Lower lobe of right lung (tissue), 2 donors: Measurements from ENCODE around the gene NTHL1. TPM values are rescaled to one million over a fixed set of nuclear protein-coding genes. Genes with fewer than 3 reads are reported as not detected.
A peak's percentile ranks its signal among the peaks of the same experiment; 100 is the strongest.

ENCODE experiments used
- ATAC-seq, 2 donors: fragments of 200-7000 bp; cut with Tn5 transposase; one replicate each; pipeline ENCODE4 v1.9.1; 2020 to 2022; ENCODE audit warnings: mild to moderate bottlenecking in 2 of 2, moderate library complexity in 2 of 2
- DNase-seq: peaks from one replicate; pipeline ENCODE4 v3.0.0-alpha.2; 2020
- H3K27ac ChIP-seq: fragments of 200-600 bp; one replicate; pipeline ENCODE4 v1.8.0; 2022
- H3K27me3 ChIP-seq: fragments of 200-600 bp; one replicate; pipeline ENCODE4 v1.8.0; 2022; ENCODE audit warnings: low read depth
- H3K36me3 ChIP-seq: fragments of 200-600 bp; one replicate; pipeline ENCODE4 v1.8.0; 2022; ENCODE audit warnings: mild to moderate bottlenecking
- H3K4me1 ChIP-seq: fragments of 200-600 bp; one replicate; pipeline ENCODE4 v1.8.0; 2022
- H3K4me3 ChIP-seq: fragments of 200-600 bp; one replicate; pipeline ENCODE4 v1.8.0; 2022; ENCODE audit warnings: mild to moderate bottlenecking
- H3K9me3 ChIP-seq: fragments of 200-600 bp; one replicate; pipeline ENCODE4 v1.8.0; 2022
- intact Hi-C: fragments of 100-400 bp; cut with DNase I; formaldehyde crosslinking; loops from one replicate; pipeline ENCODE4 v1.11.0; 2022
- total RNA-seq: library from RNA; stranded (reverse); fragmentation: NEBNext Ultra II Directional; extraction: Animal tissue kit (Norgen Biotek cat#: 25700); gene quantifications from one replicate; pipeline ENCODE4 v1.2.1, GENCODE V29; 2021
- TF ChIP-seq, protein P1 (sequence below): fragments of 200-600 bp; IDR thresholded peaks from one replicate; pipeline ENCODE4 v1.8.0; 2022; ENCODE audit warnings: antibody characterized with exemption, mild to moderate bottlenecking
- donor health status: DM: no; HTN: yes; CAD: no; lungs with severe emphysema.

The NTHL1 gene
- total RNA-seq, 1 donor from 2014 or later: 24.3 TPM

DNA sequence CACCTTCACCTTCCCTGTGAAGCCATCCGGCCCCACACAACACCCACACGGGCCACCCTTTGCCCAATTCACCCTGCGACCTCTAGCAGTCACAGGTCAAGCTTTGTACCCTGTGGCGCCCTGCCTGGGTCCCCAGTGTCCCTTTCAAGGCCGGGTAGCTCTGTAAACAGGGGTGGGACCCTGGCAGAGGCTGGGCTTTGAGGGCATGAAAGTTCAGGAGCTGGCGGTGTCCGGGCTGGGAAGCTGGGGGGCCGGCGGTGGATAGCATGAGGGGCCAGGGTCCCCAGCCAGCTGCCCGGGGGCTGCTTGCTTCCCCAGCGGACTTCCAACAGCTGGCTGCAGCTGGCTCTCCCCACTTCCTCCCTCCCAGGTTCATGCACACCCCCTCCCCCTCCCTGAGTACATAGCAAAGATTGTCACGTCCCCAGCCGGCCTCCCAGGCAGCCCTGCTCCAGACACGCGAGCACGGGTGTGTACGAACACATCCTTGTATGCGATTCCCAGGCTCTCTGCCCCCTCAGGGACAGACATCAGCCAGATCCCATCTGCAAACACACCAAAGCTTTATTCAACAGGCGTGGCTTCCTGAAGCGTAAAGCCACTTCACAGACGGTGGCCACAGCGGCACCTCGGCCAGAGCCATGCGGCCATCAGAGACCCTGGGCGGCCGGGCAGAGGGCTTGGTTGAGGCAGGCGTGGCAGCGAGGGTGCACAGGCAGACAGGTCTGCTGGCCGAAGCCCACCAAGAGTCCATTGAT lies 8.2 kb downstream of the NTHL1 start:
- peak; percentile 83 for DNase-seq
- peak overlapping the region; percentile 31 for H3K4me3 ChIP-seq

DNA sequence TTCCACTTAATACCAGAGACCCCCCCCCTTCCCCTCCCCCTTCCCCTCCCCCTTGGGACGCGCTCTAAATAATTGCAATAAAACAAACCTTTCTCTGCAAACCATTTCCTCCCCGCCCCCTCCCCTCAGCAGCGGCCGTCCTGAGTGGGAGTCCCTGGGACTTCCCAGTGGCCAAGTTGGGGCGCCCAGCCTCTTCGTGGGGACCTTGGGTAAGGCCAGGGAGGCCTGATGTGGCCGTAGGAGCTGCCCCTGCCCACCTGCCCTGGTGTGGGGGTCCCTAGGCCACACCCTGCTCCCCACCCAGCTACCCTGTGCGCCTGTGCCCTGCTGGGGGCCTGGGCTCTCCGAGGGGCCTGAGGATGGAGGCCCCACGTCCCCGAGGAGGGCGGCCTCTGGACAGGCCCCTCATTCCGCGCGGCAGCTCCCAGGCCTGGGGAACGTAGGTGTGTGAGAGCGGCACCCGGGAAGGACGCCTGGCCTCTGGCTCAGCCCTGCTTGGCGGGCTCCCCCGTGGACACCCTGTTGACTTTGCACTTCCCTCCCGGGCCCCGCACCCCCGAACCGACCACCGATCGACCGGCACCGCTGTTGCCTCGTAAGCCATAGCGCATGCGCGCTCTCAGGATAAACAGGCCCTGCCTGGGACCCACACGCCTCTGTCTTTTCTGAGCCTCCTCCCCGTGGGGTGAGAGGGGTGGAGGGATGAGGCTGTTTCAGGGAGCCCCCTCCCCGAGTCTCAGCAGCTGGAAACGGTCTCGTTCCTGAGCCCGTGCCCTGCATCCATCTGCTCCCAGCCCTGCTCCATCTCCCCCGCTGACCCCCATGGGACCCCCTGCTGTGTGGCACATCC lies 9.0 kb downstream of the NTHL1 start:
- DNase-seq (no peak), ATAC-seq (no peak)
- TF ChIP-seq, protein P1, sequence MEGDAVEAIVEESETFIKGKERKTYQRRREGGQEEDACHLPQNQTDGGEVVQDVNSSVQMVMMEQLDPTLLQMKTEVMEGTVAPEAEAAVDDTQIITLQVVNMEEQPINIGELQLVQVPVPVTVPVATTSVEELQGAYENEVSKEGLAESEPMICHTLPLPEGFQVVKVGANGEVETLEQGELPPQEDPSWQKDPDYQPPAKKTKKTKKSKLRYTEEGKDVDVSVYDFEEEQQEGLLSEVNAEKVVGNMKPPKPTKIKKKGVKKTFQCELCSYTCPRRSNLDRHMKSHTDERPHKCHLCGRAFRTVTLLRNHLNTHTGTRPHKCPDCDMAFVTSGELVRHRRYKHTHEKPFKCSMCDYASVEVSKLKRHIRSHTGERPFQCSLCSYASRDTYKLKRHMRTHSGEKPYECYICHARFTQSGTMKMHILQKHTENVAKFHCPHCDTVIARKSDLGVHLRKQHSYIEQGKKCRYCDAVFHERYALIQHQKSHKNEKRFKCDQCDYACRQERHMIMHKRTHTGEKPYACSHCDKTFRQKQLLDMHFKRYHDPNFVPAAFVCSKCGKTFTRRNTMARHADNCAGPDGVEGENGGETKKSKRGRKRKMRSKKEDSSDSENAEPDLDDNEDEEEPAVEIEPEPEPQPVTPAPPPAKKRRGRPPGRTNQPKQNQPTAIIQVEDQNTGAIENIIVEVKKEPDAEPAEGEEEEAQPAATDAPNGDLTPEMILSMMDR: no peak
- Histone ChIP-seq H3K4me3 (peak overlapping the region; percentile 31), H3K36me3 (peaks cover 33% of the 10 kb centered on the region), H3K4me1 (peaks cover 93% of the 10 kb centered on the region), H3K27ac (peak overlapping the region; percentile 92), H3K27me3 (no peaks in the 10 kb centered on the region), H3K9me3 (no peaks in the 10 kb centered on the region)
- intact Hi-C loops: no loop called here

More for the DNA sequence above, 8.2 kb downstream of the NTHL1 start:
- Histone ChIP-seq H3K9me3 (no peaks in the 10 kb centered on the region), H3K27ac (peak overlapping the region; percentile 92), H3K27me3 (no peaks in the 10 kb centered on the region), H3K36me3 (peaks cover 33% of the 10 kb centered on the region), H3K4me1 (peaks cover 96% of the 10 kb centered on the region)
- peak in 1 of 2 donors; percentile 42 for ATAC-seq
- intact Hi-C loops: no loop called here
- TF ChIP-seq, protein P1: no peak

DNA sequence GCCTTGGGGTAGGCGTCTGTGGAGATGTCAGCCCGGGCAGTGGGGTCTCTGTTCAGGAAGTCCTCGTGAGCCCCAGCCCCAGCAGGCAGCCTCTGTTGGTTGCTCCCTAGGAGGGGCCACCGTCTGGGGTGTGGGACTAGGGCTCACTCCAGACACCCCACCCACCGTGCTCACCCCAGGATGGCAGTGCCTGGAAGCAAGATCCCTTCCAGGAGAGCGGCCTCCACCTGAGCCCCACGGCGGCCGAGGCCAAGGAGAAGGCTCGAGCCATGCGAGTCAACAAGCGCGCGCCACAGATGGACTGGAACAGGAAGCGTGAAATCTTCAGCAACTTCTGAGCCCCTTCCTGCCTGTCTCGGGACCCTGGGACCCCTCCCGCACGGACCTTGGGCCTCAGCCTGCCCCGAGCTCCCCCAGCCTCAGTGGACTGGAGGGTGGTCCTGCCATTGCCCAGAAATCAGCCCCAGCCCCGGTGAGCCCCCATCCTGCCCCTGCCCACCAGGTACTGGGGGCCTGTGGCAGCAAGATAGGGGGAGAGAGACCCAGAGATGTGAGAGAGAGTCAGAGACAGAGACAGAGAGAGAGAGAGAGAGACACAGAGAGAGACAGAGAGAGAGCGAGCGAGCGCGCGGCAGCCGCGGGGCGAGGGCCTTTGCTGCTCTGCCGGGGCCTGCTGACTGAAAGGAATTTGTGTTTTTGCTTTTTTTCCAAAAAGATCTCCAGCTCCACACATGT lies 9.8 kb downstream of the NTHL1 start:
- H3K36me3 ChIP-seq: peaks cover 33% of the 10 kb centered on the region
- no peaks in the 10 kb centered on the region for H3K9me3 ChIP-seq
- intact Hi-C loops: no loop called here
- no peaks in the 10 kb centered on the region for H3K27me3 ChIP-seq
- ATAC-seq (no peak), DNase-seq (no peak)
- H3K27ac ChIP-seq: peak overlapping the region; percentile 92
- TF ChIP-seq, protein P1: no peak
- H3K4me1 ChIP-seq: peaks cover 93% of the 10 kb centered on the region
- H3K4me3 ChIP-seq: peak overlapping the region; percentile 55

DNA sequence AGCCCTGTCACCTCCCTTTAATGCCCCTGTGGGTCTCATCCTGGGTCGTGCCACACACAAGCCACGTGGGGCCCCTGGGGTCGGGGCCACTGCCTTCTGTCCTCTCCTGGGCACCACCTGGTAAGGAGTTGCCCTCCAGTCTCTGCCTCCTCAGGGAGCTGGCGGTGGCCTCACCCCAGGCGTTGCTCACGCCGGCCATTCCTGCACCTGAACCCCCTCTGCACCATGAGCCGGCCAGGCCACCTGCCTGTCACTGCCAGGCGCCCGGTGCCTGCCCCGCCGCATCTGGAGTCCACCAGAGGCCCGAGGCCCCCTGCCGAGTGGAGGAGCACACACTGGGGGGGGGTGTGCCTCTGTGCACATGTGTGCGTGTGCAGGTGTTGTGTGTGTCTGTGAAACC lies 10.5 kb downstream of the NTHL1 start:
- peaks cover 95% of the 10 kb centered on the region for H3K4me1 ChIP-seq
- DNase-seq: no peak
- peak overlapping the region; percentile 92 for H3K27ac ChIP-seq
- H3K9me3 ChIP-seq: no peaks in the 10 kb centered on the region
- ATAC-seq: no peak
- intact Hi-C loops: no loop called here
- peak overlapping the region; percentile 55 for H3K4me3 ChIP-seq
- TF ChIP-seq, protein P1: no peak
- peaks cover 33% of the 10 kb centered on the region for H3K36me3 ChIP-seq
- no peaks in the 10 kb centered on the region for H3K27me3 ChIP-seq
